Measurements from ENCODE around the gene TAF1B.

DNA sequence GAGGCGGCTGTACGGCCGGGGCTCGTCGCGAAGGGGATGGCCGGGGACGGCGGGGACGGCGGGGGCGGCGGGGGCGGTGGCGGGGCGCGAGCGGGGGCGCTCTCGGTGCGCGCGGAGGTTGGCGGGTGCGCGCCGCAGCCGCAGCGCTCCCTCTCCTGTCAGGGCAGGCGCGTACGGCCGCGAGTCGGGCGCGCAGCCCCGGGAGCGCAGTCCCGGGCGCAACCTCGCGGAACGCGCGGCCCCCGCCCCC, 107.9 kb downstream of the TAF1B start:
- TF ChIP-seq, protein P1, sequence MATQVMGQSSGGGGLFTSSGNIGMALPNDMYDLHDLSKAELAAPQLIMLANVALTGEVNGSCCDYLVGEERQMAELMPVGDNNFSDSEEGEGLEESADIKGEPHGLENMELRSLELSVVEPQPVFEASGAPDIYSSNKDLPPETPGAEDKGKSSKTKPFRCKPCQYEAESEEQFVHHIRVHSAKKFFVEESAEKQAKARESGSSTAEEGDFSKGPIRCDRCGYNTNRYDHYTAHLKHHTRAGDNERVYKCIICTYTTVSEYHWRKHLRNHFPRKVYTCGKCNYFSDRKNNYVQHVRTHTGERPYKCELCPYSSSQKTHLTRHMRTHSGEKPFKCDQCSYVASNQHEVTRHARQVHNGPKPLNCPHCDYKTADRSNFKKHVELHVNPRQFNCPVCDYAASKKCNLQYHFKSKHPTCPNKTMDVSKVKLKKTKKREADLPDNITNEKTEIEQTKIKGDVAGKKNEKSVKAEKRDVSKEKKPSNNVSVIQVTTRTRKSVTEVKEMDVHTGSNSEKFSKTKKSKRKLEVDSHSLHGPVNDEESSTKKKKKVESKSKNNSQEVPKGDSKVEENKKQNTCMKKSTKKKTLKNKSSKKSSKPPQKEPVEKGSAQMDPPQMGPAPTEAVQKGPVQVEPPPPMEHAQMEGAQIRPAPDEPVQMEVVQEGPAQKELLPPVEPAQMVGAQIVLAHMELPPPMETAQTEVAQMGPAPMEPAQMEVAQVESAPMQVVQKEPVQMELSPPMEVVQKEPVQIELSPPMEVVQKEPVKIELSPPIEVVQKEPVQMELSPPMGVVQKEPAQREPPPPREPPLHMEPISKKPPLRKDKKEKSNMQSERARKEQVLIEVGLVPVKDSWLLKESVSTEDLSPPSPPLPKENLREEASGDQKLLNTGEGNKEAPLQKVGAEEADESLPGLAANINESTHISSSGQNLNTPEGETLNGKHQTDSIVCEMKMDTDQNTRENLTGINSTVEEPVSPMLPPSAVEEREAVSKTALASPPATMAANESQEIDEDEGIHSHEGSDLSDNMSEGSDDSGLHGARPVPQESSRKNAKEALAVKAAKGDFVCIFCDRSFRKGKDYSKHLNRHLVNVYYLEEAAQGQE (IDR thresholded peaks at IDR 0.05; ENCODE audit: insufficient read depth in 1 of 2, low read depth in 2 of 2, low read length in 1 of 2): no peak
- TF ChIP-seq, protein P2, sequence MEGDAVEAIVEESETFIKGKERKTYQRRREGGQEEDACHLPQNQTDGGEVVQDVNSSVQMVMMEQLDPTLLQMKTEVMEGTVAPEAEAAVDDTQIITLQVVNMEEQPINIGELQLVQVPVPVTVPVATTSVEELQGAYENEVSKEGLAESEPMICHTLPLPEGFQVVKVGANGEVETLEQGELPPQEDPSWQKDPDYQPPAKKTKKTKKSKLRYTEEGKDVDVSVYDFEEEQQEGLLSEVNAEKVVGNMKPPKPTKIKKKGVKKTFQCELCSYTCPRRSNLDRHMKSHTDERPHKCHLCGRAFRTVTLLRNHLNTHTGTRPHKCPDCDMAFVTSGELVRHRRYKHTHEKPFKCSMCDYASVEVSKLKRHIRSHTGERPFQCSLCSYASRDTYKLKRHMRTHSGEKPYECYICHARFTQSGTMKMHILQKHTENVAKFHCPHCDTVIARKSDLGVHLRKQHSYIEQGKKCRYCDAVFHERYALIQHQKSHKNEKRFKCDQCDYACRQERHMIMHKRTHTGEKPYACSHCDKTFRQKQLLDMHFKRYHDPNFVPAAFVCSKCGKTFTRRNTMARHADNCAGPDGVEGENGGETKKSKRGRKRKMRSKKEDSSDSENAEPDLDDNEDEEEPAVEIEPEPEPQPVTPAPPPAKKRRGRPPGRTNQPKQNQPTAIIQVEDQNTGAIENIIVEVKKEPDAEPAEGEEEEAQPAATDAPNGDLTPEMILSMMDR (IDR thresholded peaks at IDR 0.05): no peak; the same call in 1 of the 2 replicates
- TF ChIP-seq POLR2AphosphoS5 (IDR thresholded peaks at IDR 0.05; ENCODE audit: low read depth, low read length): no peak
